Measurements from ENCODE around the gene SNCA.

Gene SNCA

GRCh38 chr4:89753601-89754066 is 83.3 kb downstream of the SNCA start:
- DNase-seq (ENCODE audit: low spot score) = peak; percentile 2

GRCh38 chr4:89752932-89753598 is 83.9 kb downstream of the SNCA start:
- no peak for DNase-seq (ENCODE audit: low spot score)

- no peak for DNase-seq (ENCODE audit: low spot score)
These were observed 85.5 kb downstream of the SNCA start for GRCh38 chr4:89751416-89751815.

- DNase-seq (ENCODE audit: low spot score) = no peak
These were observed 90.6 kb downstream of the SNCA start for GRCh38 chr4:89746377-89746776.

- DNase-seq (ENCODE audit: low spot score) = no peak
These were observed 91.3 kb downstream of the SNCA start for GRCh38 chr4:89745708-89746107.

GRCh38 chr4:89744914-89745313 is 92.0 kb downstream of the SNCA start:
- DNase-seq (ENCODE audit: low spot score) = no peak

GRCh38 chr4:89741768-89742167 is 95.2 kb downstream of the SNCA start:
- DNase-seq (ENCODE audit: low spot score) = no peak

GRCh38 chr4:89739311-89739988 is 97.5 kb downstream of the SNCA start:
- DNase-seq (ENCODE audit: low spot score) = no peak

GRCh38 chr4:89737888-89738287 is 99.1 kb downstream of the SNCA start:
- DNase-seq (ENCODE audit: low spot score) = no peak

- DNase-seq (ENCODE audit: low spot score) = no peak
These were observed 103.0 kb downstream of the SNCA start for GRCh38 chr4:89733946-89734345.

GRCh38 chr4:89727238-89727637 is 109.7 kb downstream of the SNCA start:
- DNase-seq (ENCODE audit: low spot score) = no peak

GRCh38 chr4:89725268-89725667 is 111.7 kb downstream of the SNCA start:
- DNase-seq (ENCODE audit: low spot score) = no peak

GRCh38 chr4:89724716-89725115 is 112.2 kb downstream of the SNCA start:
- no peak for DNase-seq (ENCODE audit: low spot score)

- no peak for DNase-seq (ENCODE audit: low spot score)
These were observed 113.9 kb downstream of the SNCA start for GRCh38 chr4:89723096-89723495.

GRCh38 chr4:89722517-89722916 is 114.4 kb downstream of the SNCA start:
- DNase-seq (ENCODE audit: low spot score) = no peak

- no peak for DNase-seq (ENCODE audit: low spot score)
These were observed 116.0 kb downstream of the SNCA start for GRCh38 chr4:89720981-89721380.

GRCh38 chr4:89719536-89720090 is 117.3 kb downstream of the SNCA start:
- DNase-seq (ENCODE audit: low spot score) = no peak

- no peak for DNase-seq (ENCODE audit: low spot score)
These were observed 120.1 kb downstream of the SNCA start for GRCh38 chr4:89716893-89717292.

GRCh38 chr4:89715631-89716030 is 121.3 kb downstream of the SNCA start:
- no peak for DNase-seq (ENCODE audit: low spot score)

- no peak for DNase-seq (ENCODE audit: low spot score)
These were observed 124.1 kb downstream of the SNCA start for GRCh38 chr4:89712827-89713226.

GRCh38 chr4:89712141-89712540 is 124.8 kb downstream of the SNCA start:
- no peak for DNase-seq (ENCODE audit: low spot score)

- DNase-seq (ENCODE audit: low spot score) = no peak
These were observed 128.0 kb downstream of the SNCA start for GRCh38 chr4:89708903-89709421.

- no peak for DNase-seq (ENCODE audit: low spot score)
These were observed 129.5 kb downstream of the SNCA start for GRCh38 chr4:89707467-89707866.
